ENCODE data around the gene RDH5.

GRCh38 chr12:55712700-55713415 lies 7.3 kb upstream of the RDH5 start:
- TF ChIP-seq, protein P1, sequence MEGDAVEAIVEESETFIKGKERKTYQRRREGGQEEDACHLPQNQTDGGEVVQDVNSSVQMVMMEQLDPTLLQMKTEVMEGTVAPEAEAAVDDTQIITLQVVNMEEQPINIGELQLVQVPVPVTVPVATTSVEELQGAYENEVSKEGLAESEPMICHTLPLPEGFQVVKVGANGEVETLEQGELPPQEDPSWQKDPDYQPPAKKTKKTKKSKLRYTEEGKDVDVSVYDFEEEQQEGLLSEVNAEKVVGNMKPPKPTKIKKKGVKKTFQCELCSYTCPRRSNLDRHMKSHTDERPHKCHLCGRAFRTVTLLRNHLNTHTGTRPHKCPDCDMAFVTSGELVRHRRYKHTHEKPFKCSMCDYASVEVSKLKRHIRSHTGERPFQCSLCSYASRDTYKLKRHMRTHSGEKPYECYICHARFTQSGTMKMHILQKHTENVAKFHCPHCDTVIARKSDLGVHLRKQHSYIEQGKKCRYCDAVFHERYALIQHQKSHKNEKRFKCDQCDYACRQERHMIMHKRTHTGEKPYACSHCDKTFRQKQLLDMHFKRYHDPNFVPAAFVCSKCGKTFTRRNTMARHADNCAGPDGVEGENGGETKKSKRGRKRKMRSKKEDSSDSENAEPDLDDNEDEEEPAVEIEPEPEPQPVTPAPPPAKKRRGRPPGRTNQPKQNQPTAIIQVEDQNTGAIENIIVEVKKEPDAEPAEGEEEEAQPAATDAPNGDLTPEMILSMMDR (IDR thresholded peaks at IDR 0.05) = no peak
- TF ChIP-seq EZH2 (IDR thresholded peaks at IDR 0.05) = no peak

Measured in neural progenitor cell (in vitro differentiated cells).